T follicular helper cell (primary cell): ENCODE data around the gene CEP126.

Experiments used
- DNase-seq: peaks from one replicate; pipeline ENCODE4 v3.0.0-alpha.2; 2020; ENCODE audit warnings: low read depth
- total RNA-seq, 2 experiments: gene quantifications; one replicate each; lab custom pipeline; 2026; lab: John Stamatoyannopoulos, UW

The CEP126 gene
- total RNA-seq = 1.3 to 2.9 reads per million in 2 experiments

GRCh38 chr11:101914738-101915426, at the start of gene CEP126:
CEP126 (plus strand) TSS chr11:101915010; CDS start chr11:101915285, 275 bp downstream.
- peak; percentile 91 for DNase-seq

- no peak for DNase-seq
Measured at GRCh38 chr11:101866619-101867491, 48.0 kb upstream of the CEP126 start.

GRCh38 chr11:101867951-101868350, 46.9 kb upstream of the CEP126 start:
- no peak for DNase-seq

- no peak for DNase-seq
Measured at GRCh38 chr11:101870510-101870909, 44.3 kb upstream of the CEP126 start.

GRCh38 chr11:101872171-101872882, 42.5 kb upstream of the CEP126 start:
- no peak for DNase-seq

GRCh38 chr11:101880222-101880621, 34.6 kb upstream of the CEP126 start:
- DNase-seq = no peak

- DNase-seq = no peak
Measured at GRCh38 chr11:101881586-101881985, 33.2 kb upstream of the CEP126 start.

GRCh38 chr11:101885631-101886030, 29.2 kb upstream of the CEP126 start:
- no peak for DNase-seq

GRCh38 chr11:101889767-101890166, 25.0 kb upstream of the CEP126 start:
- DNase-seq = no peak

GRCh38 chr11:101894505-101894904, 20.3 kb upstream of the CEP126 start:
- DNase-seq = no peak

GRCh38 chr11:101907815-101908214, 7.0 kb upstream of the CEP126 start:
- DNase-seq = no peak

GRCh38 chr11:101909087-101909486, 5.7 kb upstream of the CEP126 start:
- no peak for DNase-seq

GRCh38 chr11:101912823-101913284, 2.0 kb upstream of the CEP126 start:
- no peak for DNase-seq

- DNase-seq = no peak
Measured at GRCh38 chr11:101913656-101914055, 1.2 kb upstream of the CEP126 start.

GRCh38 chr11:101914341-101914737, 471 bp upstream of the CEP126 start:
- no peak for DNase-seq

- no peak for DNase-seq
Measured at GRCh38 chr11:101915791-101916291, 1.0 kb downstream of the CEP126 start.

GRCh38 chr11:101916422-101916821, 1.6 kb downstream of the CEP126 start, which contains the start of gene ANGPTL5:
ANGPTL5 (minus strand) TSS chr11:101916522; CDS start chr11:101907909, 8,613 bp downstream.
- no peak for DNase-seq

GRCh38 chr11:101917226-101917625, 2.4 kb downstream of the CEP126 start:
- no peak for DNase-seq

- DNase-seq = no peak
Measured at GRCh38 chr11:101920992-101921391, 6.2 kb downstream of the CEP126 start.

- no peak for DNase-seq
Measured at GRCh38 chr11:101923554-101923953, 8.7 kb downstream of the CEP126 start.

GRCh38 chr11:101929294-101929915, 14.6 kb downstream of the CEP126 start:
- no peak for DNase-seq
